Glutamatergic neuron (in vitro differentiated cells): Measurements from ENCODE around the gene SLC24A3. TPM values are rescaled to one million over a fixed set of nuclear protein-coding genes. Genes with fewer than 3 reads are reported as not detected.

Experiments used
- DNase-seq: peaks from one replicate; pipeline ENCODE4 v3.0.0; 2022
- H3K27ac Mint-ChIP-seq: one replicate; pipeline ENCODE4 v1.8.0; 2020; ENCODE audit warnings: mild to moderate bottlenecking, mixed read lengths, inconsistent platforms; ENCODE audit not compliant: unreplicated experiment
- H3K27me3 Mint-ChIP-seq: one replicate; pipeline ENCODE4 v1.8.0; 2020; ENCODE audit warnings: mild to moderate bottlenecking, moderate library complexity, mixed read lengths, inconsistent platforms; ENCODE audit not compliant: unreplicated experiment
- H3K36me3 Mint-ChIP-seq: one replicate; pipeline ENCODE4 v1.8.0; 2020; ENCODE audit warnings: mild to moderate bottlenecking, mixed read lengths, inconsistent platforms; ENCODE audit not compliant: unreplicated experiment
- H3K4me1 Mint-ChIP-seq: one replicate; pipeline ENCODE4 v1.8.0; 2020; ENCODE audit warnings: mild to moderate bottlenecking, low read depth, mixed read lengths, inconsistent platforms; ENCODE audit not compliant: unreplicated experiment
- H3K4me3 Mint-ChIP-seq: one replicate; pipeline ENCODE4 v1.8.0; 2020; ENCODE audit warnings: mild to moderate bottlenecking, mixed read lengths, inconsistent platforms; ENCODE audit not compliant: unreplicated experiment
- H3K9me3 Mint-ChIP-seq: one replicate; pipeline ENCODE4 v1.8.0; 2020; ENCODE audit warnings: mild to moderate bottlenecking, moderate library complexity, mixed read lengths, inconsistent platforms; ENCODE audit not compliant: unreplicated experiment
- total RNA-seq: library from RNA; stranded (reverse); fragmentation: NEBNext Ultra II Directional; extraction: Animal tissue kit (Norgen Biotek cat#: 25700); gene quantifications from one replicate; pipeline ENCODE4 v1.2.1, GENCODE V29; 2021; ENCODE audit not compliant: unreplicated experiment
- TF ChIP-seq, protein P1 (sequence below): fragments of 200-600 bp; sonication (generic); IDR thresholded peaks from one replicate; pipeline ENCODE4 v1.5.0; 2021; ENCODE audit not compliant: partially characterized antibody, unreplicated experiment

Gene SLC24A3
- total RNA-seq, 1 donor from 2014 or later = 9.7 TPM

DNA sequence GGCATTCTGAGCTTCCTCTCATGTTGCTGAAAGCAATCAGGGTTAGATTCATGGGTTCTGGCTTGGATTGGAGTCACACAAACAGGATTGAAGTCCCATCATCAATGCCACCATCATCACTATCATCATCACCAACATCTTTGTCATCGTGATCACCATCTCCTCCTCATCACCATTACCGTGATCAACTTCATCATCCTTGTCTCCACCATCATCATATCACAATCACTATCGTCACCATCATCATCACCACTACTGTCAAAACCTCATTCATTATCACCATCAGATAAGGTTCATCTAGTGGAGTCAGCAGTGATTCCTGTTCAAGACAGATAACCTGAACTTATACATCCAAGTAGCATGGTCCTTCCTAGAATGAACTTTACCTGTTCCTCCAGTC lies 351.8 kb downstream of the SLC24A3 start:
- H3K4me1 Mint-ChIP-seq = peaks cover 37% of the 10 kb centered on the region
- no peak for DNase-seq
- H3K9me3 Mint-ChIP-seq = peaks cover 15% of the 10 kb centered on the region
- H3K27ac Mint-ChIP-seq = no peak overlapping the region
- H3K36me3 Mint-ChIP-seq = no peaks in the 10 kb centered on the region
- no peak overlapping the region for H3K4me3 Mint-ChIP-seq
- TF ChIP-seq, protein P1, sequence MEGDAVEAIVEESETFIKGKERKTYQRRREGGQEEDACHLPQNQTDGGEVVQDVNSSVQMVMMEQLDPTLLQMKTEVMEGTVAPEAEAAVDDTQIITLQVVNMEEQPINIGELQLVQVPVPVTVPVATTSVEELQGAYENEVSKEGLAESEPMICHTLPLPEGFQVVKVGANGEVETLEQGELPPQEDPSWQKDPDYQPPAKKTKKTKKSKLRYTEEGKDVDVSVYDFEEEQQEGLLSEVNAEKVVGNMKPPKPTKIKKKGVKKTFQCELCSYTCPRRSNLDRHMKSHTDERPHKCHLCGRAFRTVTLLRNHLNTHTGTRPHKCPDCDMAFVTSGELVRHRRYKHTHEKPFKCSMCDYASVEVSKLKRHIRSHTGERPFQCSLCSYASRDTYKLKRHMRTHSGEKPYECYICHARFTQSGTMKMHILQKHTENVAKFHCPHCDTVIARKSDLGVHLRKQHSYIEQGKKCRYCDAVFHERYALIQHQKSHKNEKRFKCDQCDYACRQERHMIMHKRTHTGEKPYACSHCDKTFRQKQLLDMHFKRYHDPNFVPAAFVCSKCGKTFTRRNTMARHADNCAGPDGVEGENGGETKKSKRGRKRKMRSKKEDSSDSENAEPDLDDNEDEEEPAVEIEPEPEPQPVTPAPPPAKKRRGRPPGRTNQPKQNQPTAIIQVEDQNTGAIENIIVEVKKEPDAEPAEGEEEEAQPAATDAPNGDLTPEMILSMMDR = no peak
- H3K27me3 Mint-ChIP-seq = peaks cover 7% of the 10 kb centered on the region

DNA sequence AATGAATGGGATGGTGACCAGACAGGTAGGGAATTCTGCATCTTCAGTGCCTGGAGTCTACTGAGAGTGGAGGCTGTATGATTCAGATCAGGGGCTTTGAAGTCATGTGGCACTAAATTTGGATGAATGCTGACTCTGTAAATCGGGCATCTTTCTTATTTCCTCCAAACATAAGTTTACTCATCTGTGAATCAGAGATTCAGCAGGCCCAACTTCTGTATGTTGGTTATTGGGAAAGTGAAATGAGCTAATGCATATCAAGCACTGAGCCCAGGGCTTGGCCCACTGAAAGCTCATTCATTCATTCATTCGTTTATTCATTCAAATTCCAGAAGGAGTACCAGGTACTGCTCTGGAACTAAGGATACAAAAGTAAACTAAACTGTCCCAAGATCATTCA lies 353.3 kb downstream of the SLC24A3 start:
- no peaks in the 10 kb centered on the region for H3K36me3 Mint-ChIP-seq
- TF ChIP-seq, protein P1 = no peak
- H3K27me3 Mint-ChIP-seq = peaks cover 7% of the 10 kb centered on the region
- no peak overlapping the region for H3K4me3 Mint-ChIP-seq
- DNase-seq = no peak
- no peak overlapping the region for H3K27ac Mint-ChIP-seq
- peaks cover 30% of the 10 kb centered on the region for H3K4me1 Mint-ChIP-seq
- peaks cover 10% of the 10 kb centered on the region for H3K9me3 Mint-ChIP-seq

DNA sequence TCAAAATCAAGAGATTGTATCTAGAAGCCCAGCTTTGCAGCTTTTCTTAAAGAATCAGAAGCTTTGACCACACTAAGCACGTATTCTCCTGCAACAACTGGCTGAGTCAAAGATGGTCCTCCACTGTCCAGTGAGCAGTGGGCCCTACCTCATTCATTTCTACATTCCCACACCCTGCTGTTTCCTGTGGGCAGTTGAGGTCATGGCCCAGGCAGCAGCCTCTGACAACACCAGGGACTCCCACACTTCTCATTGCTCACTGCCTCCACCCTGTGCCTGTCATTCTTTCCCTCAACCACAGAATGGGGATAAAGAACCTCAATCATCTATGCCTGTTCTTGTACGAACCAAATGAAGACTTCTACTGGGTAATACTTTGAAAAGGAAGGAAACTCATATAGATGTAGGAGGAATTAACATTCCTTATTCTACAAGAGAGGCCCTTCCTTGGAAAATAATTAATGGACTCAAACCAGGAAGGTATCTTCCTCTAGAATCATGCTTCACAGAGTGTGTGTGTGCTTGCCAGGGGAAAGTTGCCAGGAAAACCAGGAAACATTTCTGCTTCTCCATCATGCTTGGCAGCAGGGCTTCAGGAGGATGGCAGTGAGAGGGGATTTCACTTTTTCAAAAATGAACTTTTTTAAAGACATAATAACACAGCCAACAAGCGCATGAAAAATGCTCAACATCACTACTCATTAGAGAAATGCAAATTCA lies 353.9 kb downstream of the SLC24A3 start:
- Mint-ChIP-seq H3K4me1 (peaks cover 25% of the 10 kb centered on the region), H3K4me3 (no peak overlapping the region), H3K27ac (no peak overlapping the region), H3K9me3 (peaks cover 4% of the 10 kb centered on the region), H3K36me3 (no peaks in the 10 kb centered on the region), H3K27me3 (peaks cover 3% of the 10 kb centered on the region)
- DNase-seq = no peak
- TF ChIP-seq, protein P1 = no peak

DNA sequence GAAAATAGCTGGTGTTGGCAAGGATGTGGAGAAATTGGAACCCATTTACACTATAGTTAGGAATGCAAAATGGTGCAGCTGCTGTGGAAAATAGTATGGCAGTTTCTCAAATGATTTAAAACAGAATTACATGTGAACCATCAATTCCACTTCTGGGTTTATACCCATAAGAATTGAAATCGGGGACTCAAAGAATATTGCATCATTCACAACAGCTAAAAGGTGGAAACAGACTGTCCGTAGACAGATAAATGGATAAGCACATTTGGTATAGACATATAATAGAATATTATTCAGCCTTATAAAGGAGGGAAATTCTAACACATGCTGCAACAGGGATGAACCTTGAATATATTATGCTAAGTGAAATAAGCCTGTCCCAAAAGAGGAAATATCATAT lies 355.7 kb downstream of the SLC24A3 start:
- no peak overlapping the region for H3K27ac Mint-ChIP-seq
- H3K27me3 Mint-ChIP-seq = peaks cover 1% of the 10 kb centered on the region
- peaks cover 2% of the 10 kb centered on the region for H3K9me3 Mint-ChIP-seq
- peaks cover 9% of the 10 kb centered on the region for H3K4me1 Mint-ChIP-seq
- TF ChIP-seq, protein P1 = no peak
- H3K4me3 Mint-ChIP-seq = no peak overlapping the region
- H3K36me3 Mint-ChIP-seq = no peaks in the 10 kb centered on the region
- no peak for DNase-seq

DNA sequence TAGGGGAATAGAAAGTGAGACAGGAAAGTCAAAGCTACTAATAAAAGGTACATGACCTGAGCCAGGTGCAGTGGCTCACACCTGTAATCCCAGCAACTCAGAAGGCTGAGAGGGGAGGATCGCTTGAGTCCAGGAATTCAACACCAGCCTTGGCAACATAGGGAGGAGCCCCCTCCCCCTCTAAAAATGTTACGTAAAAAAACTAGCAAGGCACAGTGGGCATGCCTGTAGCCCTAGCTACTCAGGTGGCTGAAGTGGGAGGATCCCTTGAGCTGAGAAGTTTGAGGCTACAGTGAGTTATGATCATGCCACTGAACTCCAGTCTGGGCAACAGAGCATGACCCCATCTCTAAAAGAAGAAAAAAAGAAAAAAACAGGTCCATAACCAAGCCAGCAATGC lies 359.6 kb downstream of the SLC24A3 start:
- peaks cover 2% of the 10 kb centered on the region for H3K9me3 Mint-ChIP-seq
- H3K4me1 Mint-ChIP-seq = peaks cover 6% of the 10 kb centered on the region
- DNase-seq = no peak
- peaks cover 3% of the 10 kb centered on the region for H3K27me3 Mint-ChIP-seq
- TF ChIP-seq, protein P1 = no peak
- no peak overlapping the region for H3K4me3 Mint-ChIP-seq
- H3K36me3 Mint-ChIP-seq = no peaks in the 10 kb centered on the region
- no peak overlapping the region for H3K27ac Mint-ChIP-seq
